SJSA1 (cell line): ENCODE measurements around the gene PCDHGA1. TPM values are rescaled to one million over a fixed set of nuclear protein-coding genes. Genes with fewer than 3 reads are reported as not detected.
"Not testable (repeated sequence)": the region's sequence is repeated elsewhere in the genome, so short reads cannot be mapped to it uniquely, and the experiment has no call there.

Source experiments
- DNase-seq, 2 experiments: peaks; one replicate each; pipeline ENCODE4 v3.0.0-alpha.2; 2015 to 2020; ENCODE audit warnings: low spot score in 2 of 2, low read depth in 1 of 2
- H3K27ac ChIP-seq: fragments of 250-450 bp; sonication (Bioruptor Pico); 2 replicates; pipeline ENCODE4 v1.5.1; 2020; ENCODE audit warnings: mild to moderate bottlenecking, moderate library complexity
- H3K27me3 ChIP-seq: fragments of 250-450 bp; sonication (Bioruptor Pico); replicated peaks from 2 replicates; pipeline ENCODE4 v1.5.1; 2020; ENCODE audit warnings: mild to moderate bottlenecking, moderate library complexity
- H3K36me3 ChIP-seq: fragments of 250-450 bp; sonication (Bioruptor Pico); 2 replicates; pipeline ENCODE4 v1.5.1; 2020; ENCODE audit warnings: mild to moderate bottlenecking
- H3K4me1 ChIP-seq: fragments of 250-450 bp; sonication (Bioruptor Pico); replicated peaks from 2 replicates; pipeline ENCODE4 v1.6.1; 2021; ENCODE audit warnings: mild to moderate bottlenecking
- H3K4me3 ChIP-seq: fragments of 250-450 bp; sonication (Bioruptor Pico); 2 replicates; pipeline ENCODE4 v1.5.1; 2020; ENCODE audit warnings: mild to moderate bottlenecking
- H3K9me3 ChIP-seq: fragments of 250-450 bp; sonication (Bioruptor Pico); replicated peaks from 2 replicates; pipeline ENCODE4 v1.5.1; 2020; ENCODE audit warnings: mild to moderate bottlenecking
- total RNA-seq: library from RNA; depleted of rRNA; stranded (reverse); fragments of >200 nt; shearing (Covaris generic); gene quantifications from 2 replicates; pipeline ENCODE4 v1.2.3, GENCODE V29; 2014

The PCDHGA1 gene
- total RNA-seq, 1 experiment from 2014 or later = 2.2 TPM

- H3K4me3 ChIP-seq = no peak overlapping the region
- no peaks in the 10 kb centered on the region for H3K27me3 ChIP-seq
- no peak overlapping the region for H3K27ac ChIP-seq
- H3K4me1 ChIP-seq = no peaks in the 10 kb centered on the region
- no peaks in the 10 kb centered on the region for H3K36me3 ChIP-seq
- DNase-seq = no peak
- H3K9me3 ChIP-seq = peaks cover 31% of the 10 kb centered on the region
Measured at GRCh38 chr5:141383345-141383744, 53.0 kb downstream of the PCDHGA1 start.

GRCh38 chr5:141384471-141385267 lies 54.4 kb downstream of the PCDHGA1 start:
- Histone ChIP-seq H3K9me3 (peaks cover 39% of the 10 kb centered on the region), H3K36me3 (no peaks in the 10 kb centered on the region), H3K4me1 (no peaks in the 10 kb centered on the region), H3K27ac (no peak overlapping the region), H3K27me3 (no peaks in the 10 kb centered on the region), H3K4me3 (no peak overlapping the region)
- DNase-seq = no peak

- not testable (repeated sequence) for H3K27ac ChIP-seq, H3K27me3 ChIP-seq, H3K4me1 ChIP-seq, H3K4me3 ChIP-seq, H3K36me3 ChIP-seq, DNase-seq
- peaks cover 43% of the 10 kb centered on the region for H3K9me3 ChIP-seq
Measured at GRCh38 chr5:141387557-141388311, 57.4 kb downstream of the PCDHGA1 start, which contains the start of gene PCDHGB4. TSS of gene PCDHGB4 (plus strand) at chr5:141387698. CDS start at chr5:141387885, 187 bp downstream.

- H3K27ac ChIP-seq = no peak overlapping the region
- no peak overlapping the region for H3K4me3 ChIP-seq
- H3K27me3 ChIP-seq = no peaks in the 10 kb centered on the region
- no peaks in the 10 kb centered on the region for H3K36me3 ChIP-seq
- peaks cover 36% of the 10 kb centered on the region for H3K9me3 ChIP-seq
- no peaks in the 10 kb centered on the region for H3K4me1 ChIP-seq
- DNase-seq = no peak
Measured at GRCh38 chr5:141388661-141389060, 58.3 kb downstream of the PCDHGA1 start.

- Histone ChIP-seq H3K27me3 (no peaks in the 10 kb centered on the region), H3K4me3 (no peak overlapping the region), H3K4me1 (no peaks in the 10 kb centered on the region), H3K9me3 (peaks cover 37% of the 10 kb centered on the region), H3K27ac (no peak overlapping the region), H3K36me3 (no peaks in the 10 kb centered on the region)
- DNase-seq = no peak
Measured at GRCh38 chr5:141389153-141390042, 59.1 kb downstream of the PCDHGA1 start.

- H3K36me3 ChIP-seq = no peaks in the 10 kb centered on the region
- H3K9me3 ChIP-seq = peaks cover 40% of the 10 kb centered on the region
- no peaks in the 10 kb centered on the region for H3K4me1 ChIP-seq
- no peak within 1 kb of the TSS for H3K4me3 ChIP-seq
- H3K27me3 ChIP-seq = no peaks in the 10 kb centered on the region
- H3K27ac ChIP-seq = no peak within 1 kb of the TSS
- DNase-seq = no peak
Measured at GRCh38 chr5:141392429-141393198, 62.3 kb downstream of the PCDHGA1 start, which contains the start of gene PCDHGA8. TSS of gene PCDHGA8 (plus strand) at chr5:141392633. CDS start at chr5:141392814, 181 bp downstream.

- no peaks in the 10 kb centered on the region for H3K36me3 ChIP-seq
- no peak overlapping the region for H3K4me3 ChIP-seq
- H3K27ac ChIP-seq = no peak overlapping the region
- peaks cover 39% of the 10 kb centered on the region for H3K9me3 ChIP-seq
- H3K27me3 ChIP-seq = no peaks in the 10 kb centered on the region
- DNase-seq = no peak
- no peaks in the 10 kb centered on the region for H3K4me1 ChIP-seq
Measured at GRCh38 chr5:141393267-141393666, 63.0 kb downstream of the PCDHGA1 start.

GRCh38 chr5:141394401-141395187 lies 64.3 kb downstream of the PCDHGA1 start:
- not testable (repeated sequence) for H3K36me3 ChIP-seq, H3K4me1 ChIP-seq, H3K27me3 ChIP-seq, DNase-seq, H3K27ac ChIP-seq, H3K4me3 ChIP-seq
- H3K9me3 ChIP-seq = peaks cover 39% of the 10 kb centered on the region

- not testable (repeated sequence) for H3K4me3 ChIP-seq, H3K4me1 ChIP-seq, H3K27ac ChIP-seq, H3K36me3 ChIP-seq, H3K27me3 ChIP-seq, DNase-seq
- H3K9me3 ChIP-seq = peaks cover 41% of the 10 kb centered on the region
Measured at GRCh38 chr5:141397756-141398551, 67.6 kb downstream of the PCDHGA1 start, which contains the start of gene PCDHGB5. TSS of gene PCDHGB5 (plus strand) at chr5:141397947. CDS start at chr5:141398128, 181 bp downstream.

GRCh38 chr5:141398608-141399007 lies 68.3 kb downstream of the PCDHGA1 start:
- no peak overlapping the region for H3K4me3 ChIP-seq

GRCh38 chr5:141399555-141400258 lies 69.4 kb downstream of the PCDHGA1 start:
- H3K4me1 ChIP-seq = no peaks in the 10 kb centered on the region
- no peak for DNase-seq
- no peaks in the 10 kb centered on the region for H3K27me3 ChIP-seq
- peaks cover 31% of the 10 kb centered on the region for H3K9me3 ChIP-seq
- no peak overlapping the region for H3K27ac ChIP-seq
- no peak overlapping the region for H3K4me3 ChIP-seq
- H3K36me3 ChIP-seq = no peaks in the 10 kb centered on the region

More at GRCh38 chr5:141398608-141399007, 68.3 kb downstream of the PCDHGA1 start:
- Histone ChIP-seq H3K27ac (no peak overlapping the region), H3K36me3 (no peaks in the 10 kb centered on the region), H3K9me3 (peaks cover 40% of the 10 kb centered on the region), H3K4me1 (no peaks in the 10 kb centered on the region), H3K27me3 (no peaks in the 10 kb centered on the region)
- DNase-seq = no peak
